Posterior cingulate gyrus (tissue), 11 donors: ENCODE measurements around the gene CREB3L1.
A peak's percentile ranks its signal among the peaks of the same experiment; 100 is the strongest.
"Not testable (repeated sequence)": the region's sequence is repeated elsewhere in the genome, so short reads cannot be mapped to it uniquely, and the experiment has no call there.

Source experiments
- DNase-seq, 10 donors: peaks; one replicate each; pipeline versions ENCODE4 v3.0.0 to v3.0.0-alpha.2; 2020 to 2021; ENCODE audit warnings: mixed read lengths in 3 of 10
- intact Hi-C: fragments of 100-400 bp; cut with DNase I; formaldehyde crosslinking; loops from one replicate; pipeline ENCODE4 v1.15.1; 2023

CREB3L1 gene

GRCh38 chr11:46293641-46294103 is 16.2 kb downstream of the CREB3L1 start:
- intact Hi-C loops = no loop called here

GRCh38 chr11:46294365-46295309 is 17.2 kb downstream of the CREB3L1 start:
- peak in 2 of 10 donors; percentile 67 to 79 for DNase-seq
- intact Hi-C loops = no loop called here

More at GRCh38 chr11:46293641-46294103, 16.2 kb downstream of the CREB3L1 start:
- DNase-seq = peak in 2 of 10 donors; percentile 27 to 45

GRCh38 chr11:46295312-46296058 is 18.0 kb downstream of the CREB3L1 start:
- DNase-seq = peak; percentile 63 to 97 (median 82)
- intact Hi-C loops = no loop called here

GRCh38 chr11:46296059-46296527 is 18.6 kb downstream of the CREB3L1 start:
- DNase-seq = peak in 1 of 10 donors; percentile 50
- intact Hi-C loops = no loop called here

GRCh38 chr11:46296528-46297448 is 19.3 kb downstream of the CREB3L1 start:
- peak in 2 of 10 donors; percentile 69 to 70 for DNase-seq
- intact Hi-C loops = no loop called here

- DNase-seq = no peak
- intact Hi-C loops = no loop called here
Measured at GRCh38 chr11:46298699-46299433, 21.4 kb downstream of the CREB3L1 start.

GRCh38 chr11:46299451-46299961 is 22.0 kb downstream of the CREB3L1 start:
- intact Hi-C loops = no loop called here

GRCh38 chr11:46300270-46300669 is 22.8 kb downstream of the CREB3L1 start:
- peak in 2 of 10 donors; percentile 37 to 39 for DNase-seq
- intact Hi-C loops = no loop called here

More at GRCh38 chr11:46299451-46299961, 22.0 kb downstream of the CREB3L1 start:
- DNase-seq = no peak

GRCh38 chr11:46302866-46303265 is 25.4 kb downstream of the CREB3L1 start:
- intact Hi-C loops = no loop called here
- DNase-seq = peak in 1 of 10 donors; percentile 31

- peak in 1 of 10 donors; percentile 11 for DNase-seq
- intact Hi-C loops = not testable (repeated sequence)
Measured at GRCh38 chr11:46304036-46304435, 26.6 kb downstream of the CREB3L1 start.

GRCh38 chr11:46304605-46305179 is 27.2 kb downstream of the CREB3L1 start:
- peak in 1 of 10 donors; percentile 14 for DNase-seq
- intact Hi-C loops = no loop called here

GRCh38 chr11:46305295-46305694 is 27.8 kb downstream of the CREB3L1 start:
- intact Hi-C loops = no loop called here
- DNase-seq = no peak

GRCh38 chr11:46306296-46306853 is 28.9 kb downstream of the CREB3L1 start:
- DNase-seq = peak in 1 of 10 donors; percentile 47
- intact Hi-C loops = no loop called here

GRCh38 chr11:46307369-46307768 is 29.9 kb downstream of the CREB3L1 start:
- DNase-seq = peak in 1 of 10 donors; percentile 18
- intact Hi-C loops = no loop called here

GRCh38 chr11:46307785-46308341 is 30.4 kb downstream of the CREB3L1 start:
- intact Hi-C loops = loop anchor here (1.0 kb wide), 1 partner anchor 69 kb away; no protein-coding TSS in a partner anchor
- DNase-seq = peak in 1 of 10 donors; percentile 22

GRCh38 chr11:46308631-46309419 is 31.4 kb downstream of the CREB3L1 start:
- intact Hi-C loops = loop anchor here (1.0 kb wide), 1 partner anchor 70 kb away; no protein-coding TSS in a partner anchor

GRCh38 chr11:46309814-46310259 is 32.4 kb downstream of the CREB3L1 start:
- DNase-seq = no peak
- intact Hi-C loops = no loop called here

More at GRCh38 chr11:46308631-46309419, 31.4 kb downstream of the CREB3L1 start:
- peak; percentile 38 to 96 (median 79) for DNase-seq
